Midbrain (tissue), 1 donor: ENCODE measurements around the gene COQ4.
"Not testable (repeated sequence)": the region's sequence is repeated elsewhere in the genome, so short reads cannot be mapped to it uniquely, and the experiment has no call there.

Experiments
- DNase-seq: peaks from one replicate; lab custom pipeline; 2025; lab: John Stamatoyannopoulos, UW

The COQ4 gene

GRCh38 chr9:128322404-128323211 is at the start of gene COQ4, which contains the start of gene TRUB2:
COQ4 (plus strand) TSS chr9:128322839; CDS start chr9:128322859, 20 bp downstream.
TRUB2 (minus strand) TSS chr9:128322447; CDS start chr9:128322408, 39 bp downstream.
- DNase-seq: peak; percentile 97

GRCh38 chr9:128274245-128274644 is 48.4 kb upstream of the COQ4 start:
- no peak for DNase-seq

GRCh38 chr9:128275198-128276007 is 47.2 kb upstream of the COQ4 start, which contains the start of gene GOLGA2:
GOLGA2 (minus strand) TSS chr9:128276007; CDS start chr9:128275976, 31 bp downstream.
- DNase-seq: no peak

- peak; percentile 99 for DNase-seq
Observed at GRCh38 chr9:128276008-128276573, 46.5 kb upstream of the COQ4 start, which contains the start of gene SWI5. SWI5 (plus strand) TSS chr9:128276276.

- DNase-seq: no peak
Observed at GRCh38 chr9:128276574-128277270, 45.9 kb upstream of the COQ4 start.

- DNase-seq: not testable (repeated sequence)
Observed at GRCh38 chr9:128279088-128280073, 43.3 kb upstream of the COQ4 start.

- no peak for DNase-seq
Observed at GRCh38 chr9:128280084-128280622, 42.5 kb upstream of the COQ4 start.

- DNase-seq: no peak
Observed at GRCh38 chr9:128282500-128282899, 40.1 kb upstream of the COQ4 start.

- no peak for DNase-seq
Observed at GRCh38 chr9:128285033-128285784, 37.4 kb upstream of the COQ4 start.

GRCh38 chr9:128286440-128286839 is 36.2 kb upstream of the COQ4 start:
- DNase-seq: peak; percentile 85

- no peak for DNase-seq
Observed at GRCh38 chr9:128288273-128289004, 34.2 kb upstream of the COQ4 start.

GRCh38 chr9:128292009-128292408 is 30.6 kb upstream of the COQ4 start:
- no peak for DNase-seq

GRCh38 chr9:128293091-128293490 is 29.5 kb upstream of the COQ4 start:
- no peak for DNase-seq

GRCh38 chr9:128294142-128294541 is 28.5 kb upstream of the COQ4 start:
- no peak for DNase-seq

GRCh38 chr9:128296340-128297220 is 26.1 kb upstream of the COQ4 start:
- no peak for DNase-seq

GRCh38 chr9:128297221-128297773 is 25.3 kb upstream of the COQ4 start:
- DNase-seq: no peak
